GM12875 (cell line): ENCODE results near the gene PRRG2.

Source experiments
- H3K4me3 ChIP-seq: one replicate; pipeline ENCODE4 v1.5.1; 2011; ENCODE audit warnings: low read depth, low read length, control low read depth
- CTCF ChIP-seq: IDR thresholded peaks from 2 replicates; pipeline ENCODE4 v1.5.1; 2011; ENCODE audit warnings: low read depth, mild to moderate bottlenecking, control low read depth, inconsistent platforms, low read length, moderate library complexity, borderline replicate concordance; ENCODE audit not compliant: insufficient read depth

The PRRG2 gene

GRCh38 chr19:49581007-49581508, at the start of gene PRRG2:
PRRG2 (plus strand) TSS chr19:49581316; CDS start chr19:49583220, 1,904 bp downstream.
- no peak for TF ChIP-seq CTCF
- peak within 1 kb of the TSS; percentile 69 for H3K4me3 ChIP-seq

GRCh38 chr19:49533551-49534488, 47.3 kb upstream of the PRRG2 start:
- H3K4me3 ChIP-seq, result peak overlapping the region; percentile 60
- peak; percentile 64 for TF ChIP-seq CTCF

- TF ChIP-seq CTCF, result no peak
- no peak overlapping the region for H3K4me3 ChIP-seq
Observed at GRCh38 chr19:49534632-49535385, 46.3 kb upstream of the PRRG2 start.

- no peak for TF ChIP-seq CTCF
- H3K4me3 ChIP-seq, result no peak overlapping the region
Observed at GRCh38 chr19:49536921-49537462, 44.1 kb upstream of the PRRG2 start.

- no peak for TF ChIP-seq CTCF
- H3K4me3 ChIP-seq, result no peak overlapping the region
Observed at GRCh38 chr19:49538643-49539042, 42.5 kb upstream of the PRRG2 start.

GRCh38 chr19:49539192-49539952, 41.7 kb upstream of the PRRG2 start:
- no peak for TF ChIP-seq CTCF
- H3K4me3 ChIP-seq, result no peak overlapping the region
